Measurements from ENCODE around the gene UBE4A. TPM values are rescaled to one million over a fixed set of nuclear protein-coding genes. Genes with fewer than 3 reads are reported as not detected.
A peak's percentile ranks its signal among the peaks of the same experiment; 100 is the strongest.

Gene UBE4A
- total RNA-seq, 4 donors from 2014 or later: 40.3 to 46.1 (median 44.4) TPM

- intact Hi-C loops (cut with DNase I; ENCODE audit: low total_unique reads): loop anchor here (10.0 kb wide), 1 partner anchor 121 kb away; no protein-coding TSS in a partner anchor
- no peak overlapping the region for H3K4me3 ChIP-seq (ENCODE audit: low read depth, poor library complexity, severe bottlenecking)
- no peak for DNase-seq (ENCODE audit: low spot score in 2 of 2)
- no peak for TF ChIP-seq CTCF (IDR thresholded peaks at IDR 0.05)
- TF ChIP-seq POLR2A (IDR thresholded peaks at IDR 0.05): no peak
- 94 to 96% methylated on average over 3 of the region's 3 CpGs for WGBS, 2 donors
Observed at GRCh38 chr11:118383657-118384056, 24.3 kb downstream of the UBE4A start.

- 85 to 94% methylated on average over 6 of the region's 6 CpGs for WGBS, 2 donors
- H3K4me3 ChIP-seq (ENCODE audit: low read depth, poor library complexity, severe bottlenecking): no peak overlapping the region
- intact Hi-C loops (cut with DNase I; ENCODE audit: low total_unique reads): no loop called here
- DNase-seq (ENCODE audit: low spot score in 2 of 2): no peak
- TF ChIP-seq CTCF (IDR thresholded peaks at IDR 0.05): no peak
- no peak for TF ChIP-seq POLR2A (IDR thresholded peaks at IDR 0.05)
Observed at GRCh38 chr11:118396097-118396501, 36.7 kb downstream of the UBE4A start.

GRCh38 chr11:118397448-118397847, 38.0 kb downstream of the UBE4A start:
- no peak overlapping the region for H3K4me3 ChIP-seq (ENCODE audit: low read depth, poor library complexity, severe bottlenecking)
- intact Hi-C loops (cut with DNase I; ENCODE audit: low total_unique reads): no loop called here
- TF ChIP-seq POLR2A (IDR thresholded peaks at IDR 0.05) (no peak), CTCF (IDR thresholded peaks at IDR 0.05) (no peak)

GRCh38 chr11:118398791-118399559, 39.6 kb downstream of the UBE4A start:
- WGBS, 2 donors: 38 to 48% methylated on average over 3 of the region's 3 CpGs
- TF ChIP-seq POLR2A (IDR thresholded peaks at IDR 0.05): no peak
- TF ChIP-seq CTCF (IDR thresholded peaks at IDR 0.05): no peak
- H3K4me3 ChIP-seq (ENCODE audit: low read depth, poor library complexity, severe bottlenecking): no peak overlapping the region
- DNase-seq (ENCODE audit: low spot score in 2 of 2): no peak
- intact Hi-C loops (cut with DNase I; ENCODE audit: low total_unique reads): no loop called here

More at GRCh38 chr11:118397448-118397847, 38.0 kb downstream of the UBE4A start:
- no peak for DNase-seq (ENCODE audit: low spot score in 2 of 2)

- 0% methylated on average over 51 of the region's 51 CpGs for WGBS, 2 donors
- H3K4me3 ChIP-seq (ENCODE audit: low read depth, poor library complexity, severe bottlenecking): peak within 1 kb of the TSS; percentile 99
- DNase-seq (ENCODE audit: low spot score in 2 of 2): peak; percentile 82 to 97
- intact Hi-C loops (cut with DNase I; ENCODE audit: low total_unique reads): no loop called here
- no peak for TF ChIP-seq CTCF (IDR thresholded peaks at IDR 0.05)
- no peak for TF ChIP-seq POLR2A (IDR thresholded peaks at IDR 0.05)
Observed at GRCh38 chr11:118401151-118401879, 41.9 kb downstream of the UBE4A start, which contains the start of gene ATP5MG. ATP5MG (plus strand) TSS chr11:118401606; CDS start chr11:118401666, 60 bp downstream.

Data from lower leg skin (tissue), 4 donors.